ENCODE results near the gene SLCO4A1.

Gene SLCO4A1

DNA sequence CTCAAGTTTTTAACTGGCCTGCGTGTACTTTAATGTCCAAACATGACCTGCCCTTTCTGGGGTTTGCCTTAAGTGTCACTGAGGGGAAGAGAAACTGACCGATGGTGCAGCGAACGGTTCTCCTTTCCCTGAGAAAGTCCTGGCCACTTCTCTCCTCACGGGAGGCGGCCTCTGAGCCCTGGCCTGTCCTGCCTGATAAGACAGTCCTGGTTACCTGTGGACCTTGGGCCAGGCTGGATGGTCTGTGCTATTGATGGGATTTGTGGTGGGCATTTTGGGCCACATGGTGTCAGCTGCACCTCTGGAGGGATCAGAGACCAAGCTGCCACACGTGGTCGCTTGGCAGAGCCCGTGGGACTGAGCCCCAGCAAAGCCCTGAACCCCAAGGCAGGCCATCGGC lies 54.7 kb downstream of the SLCO4A1 start:
- in situ Hi-C loops (cut with MboI; ENCODE audit: low sequenced_read_pairs) = no loop called here

- in situ Hi-C loops (cut with MboI; ENCODE audit: low sequenced_read_pairs) = no loop called here
These were observed 55.2 kb downstream of the SLCO4A1 start for GRCh38 chr20:62697468-62697912.

DNA sequence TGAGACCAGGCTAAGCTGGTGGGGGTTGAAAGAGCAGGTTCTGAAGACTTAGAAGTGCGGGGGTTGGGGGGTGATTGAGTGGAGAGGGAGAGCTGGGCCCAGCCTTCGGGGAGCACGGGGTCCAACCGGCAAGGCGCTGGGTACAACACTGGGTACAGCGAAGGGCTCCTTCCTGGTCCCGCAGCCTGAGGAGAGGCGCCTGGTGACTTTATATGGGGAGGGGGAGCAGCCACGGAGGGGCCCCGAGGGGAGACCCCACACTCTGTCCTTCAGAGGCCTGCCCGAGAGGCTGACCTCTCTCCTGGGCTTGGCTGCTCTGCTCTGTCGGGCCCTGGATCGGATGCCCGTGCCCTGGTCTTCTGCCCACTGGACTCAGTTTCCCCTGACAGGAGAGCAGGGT lies 55.9 kb downstream of the SLCO4A1 start:
- in situ Hi-C loops (cut with MboI; ENCODE audit: low sequenced_read_pairs) = no loop called here

DNA sequence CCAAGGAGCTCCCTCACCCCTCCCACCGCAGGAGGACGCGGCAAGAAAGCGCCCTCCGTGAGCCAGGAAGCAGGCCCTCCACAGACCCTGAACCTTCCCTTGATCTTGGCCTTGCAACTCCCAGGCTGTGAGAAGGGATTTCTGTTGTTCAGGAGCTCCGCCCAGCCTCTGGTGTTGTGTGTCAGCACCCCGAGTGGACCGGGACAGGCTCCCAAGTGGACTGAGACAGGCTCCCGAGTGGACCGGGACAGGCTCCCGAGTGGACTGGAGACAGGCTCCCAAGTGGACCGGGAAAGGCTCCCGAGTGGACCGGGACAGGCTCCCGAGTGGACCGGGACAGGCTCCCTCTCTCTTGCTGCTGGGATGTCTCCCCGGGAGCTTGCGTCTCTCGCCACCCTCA lies 57.0 kb downstream of the SLCO4A1 start:
- in situ Hi-C loops (cut with MboI; ENCODE audit: low sequenced_read_pairs) = no loop called here

DNA sequence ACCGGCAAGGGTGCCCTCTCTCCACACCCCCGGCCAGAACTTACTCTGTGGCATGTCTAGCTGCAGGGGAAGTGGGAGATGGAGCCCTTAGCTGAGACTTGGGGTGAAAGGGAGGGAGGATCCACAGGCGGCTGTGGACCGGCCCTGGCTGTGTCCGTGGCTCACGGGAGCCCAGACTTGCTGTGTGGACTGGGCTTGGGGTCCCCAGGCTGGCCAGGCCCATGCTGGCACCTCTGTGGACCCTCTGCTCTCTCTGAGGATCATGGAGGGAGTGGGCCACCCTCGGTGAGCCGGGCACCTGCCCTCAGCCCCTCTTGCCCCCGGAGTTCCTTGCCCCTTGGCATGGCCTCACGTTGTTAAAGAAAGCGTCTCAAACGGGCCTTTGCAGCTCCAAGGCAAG lies 57.4 kb downstream of the SLCO4A1 start:
- in situ Hi-C loops (cut with MboI; ENCODE audit: low sequenced_read_pairs) = no loop called here

- in situ Hi-C loops (cut with MboI; ENCODE audit: low sequenced_read_pairs) = no loop called here
These were observed 58.1 kb downstream of the SLCO4A1 start for GRCh38 chr20:62700261-62700930.

DNA sequence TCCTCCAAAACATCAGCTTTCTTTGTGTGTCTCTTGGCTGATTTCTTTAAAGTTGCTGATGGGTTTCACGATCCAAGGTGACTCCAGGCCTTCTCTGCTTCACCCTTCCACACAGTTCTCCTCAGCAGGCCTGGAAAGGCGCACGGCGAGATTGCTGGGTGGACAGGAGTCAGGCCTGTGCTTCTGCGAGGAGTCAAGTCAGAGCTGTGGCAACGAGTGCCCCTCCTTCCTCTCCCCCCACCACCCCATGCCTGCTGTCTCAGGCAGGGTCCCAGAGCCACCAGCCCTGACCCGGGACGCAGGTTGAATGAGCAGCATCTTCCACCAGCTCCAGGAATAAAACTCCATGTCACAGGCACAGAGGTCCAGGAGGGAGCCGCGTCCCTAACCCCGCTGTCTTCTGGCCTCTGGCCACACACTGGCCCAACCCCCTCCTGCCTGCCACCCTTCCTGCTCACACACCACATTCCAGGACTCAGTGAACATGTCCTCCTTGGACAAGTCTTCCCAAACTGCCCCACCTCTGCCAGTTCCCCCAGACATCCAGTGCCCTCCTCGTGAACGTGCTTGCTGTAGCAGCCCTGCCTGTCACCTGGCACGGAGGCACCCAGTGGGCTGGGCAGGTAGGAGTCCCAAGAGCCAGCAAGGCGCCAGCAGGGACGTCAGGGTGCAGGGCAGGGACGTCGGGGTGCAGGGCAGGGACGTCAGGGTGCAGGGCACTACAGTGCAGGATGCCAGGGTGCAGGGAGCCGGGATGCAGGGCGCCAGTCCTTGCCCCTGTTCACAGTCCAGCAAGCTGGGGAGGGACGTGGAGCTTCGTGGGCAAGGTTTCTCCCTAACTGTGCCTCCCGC lies 59.1 kb downstream of the SLCO4A1 start:
- in situ Hi-C loops (cut with MboI; ENCODE audit: low sequenced_read_pairs) = no loop called here

GRCh38 chr20:62702013-62702300 lies 59.7 kb downstream of the SLCO4A1 start:
- in situ Hi-C loops (cut with MboI; ENCODE audit: low sequenced_read_pairs) = no loop called here

- in situ Hi-C loops (cut with MboI; ENCODE audit: low sequenced_read_pairs) = no loop called here
These were observed 60.9 kb downstream of the SLCO4A1 start for GRCh38 chr20:62702895-62703852.

DNA sequence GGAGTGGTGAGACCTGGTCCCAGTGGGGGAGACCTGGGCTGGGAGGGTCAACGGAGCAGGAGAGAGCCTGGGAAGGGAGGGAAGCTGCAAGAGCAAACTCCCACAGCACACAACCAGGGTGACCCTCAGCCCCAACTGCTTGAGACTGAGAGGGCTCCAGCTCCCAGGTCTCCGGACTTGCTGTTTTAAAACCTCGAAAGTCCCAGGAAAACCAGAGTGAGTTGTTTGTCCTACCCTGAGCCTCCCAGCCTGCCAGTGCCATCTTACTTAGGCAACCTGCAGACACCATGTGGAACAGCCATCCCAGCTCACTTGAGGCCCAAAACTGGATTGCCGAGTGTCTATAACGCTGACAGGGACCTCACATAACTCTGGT lies 61.5 kb downstream of the SLCO4A1 start:
- in situ Hi-C loops (cut with MboI; ENCODE audit: low sequenced_read_pairs) = no loop called here

DNA sequence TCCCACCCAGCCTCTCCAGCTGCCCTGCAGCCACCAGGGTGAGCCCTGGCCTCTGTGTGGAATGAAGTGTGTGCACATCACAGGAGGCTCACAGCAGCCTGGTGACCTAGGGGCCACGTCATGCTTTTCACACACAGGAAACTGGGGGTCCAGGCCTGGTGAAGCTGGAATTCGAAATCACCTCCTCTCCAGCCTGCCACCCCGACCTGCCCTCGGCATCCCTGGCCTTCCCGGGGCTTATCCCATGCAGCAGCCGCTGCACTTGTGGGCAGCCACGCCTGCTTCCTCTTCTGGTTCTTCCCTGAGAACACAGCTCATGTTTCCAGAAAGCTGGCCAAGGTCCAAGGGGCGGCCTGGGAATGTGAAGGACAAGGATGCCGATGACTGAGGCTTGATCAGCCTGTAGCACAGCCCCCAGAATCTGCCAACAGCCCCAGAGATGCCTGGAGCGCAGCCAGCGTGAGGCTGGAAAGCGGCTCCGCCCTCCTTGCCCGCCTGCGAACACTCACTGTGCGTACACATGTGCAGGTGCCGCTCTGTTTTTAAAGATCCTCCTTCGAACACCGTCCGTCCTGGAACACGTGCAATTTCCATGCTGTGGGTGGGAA lies 62.1 kb downstream of the SLCO4A1 start:
- in situ Hi-C loops (cut with MboI; ENCODE audit: low sequenced_read_pairs) = no loop called here

DNA sequence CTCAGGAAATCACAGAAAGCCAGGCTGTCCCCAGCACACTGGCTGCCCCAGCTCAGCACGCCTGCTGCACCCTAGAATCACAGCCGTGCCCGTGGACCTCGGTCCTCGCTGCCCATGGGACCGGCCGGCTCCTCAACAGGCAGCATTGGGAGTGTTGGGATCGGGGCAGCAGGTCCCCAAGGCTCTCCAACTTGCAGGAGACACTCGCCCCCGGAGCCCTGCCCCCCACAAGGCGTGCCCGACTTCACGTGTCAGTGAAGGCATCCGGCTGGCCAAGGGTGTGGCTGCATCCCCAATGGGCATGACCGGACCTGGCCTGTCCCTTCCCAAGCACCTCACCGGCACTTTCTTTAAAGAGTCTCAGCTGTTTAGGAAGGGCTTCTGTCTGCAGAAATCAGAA lies 63.3 kb downstream of the SLCO4A1 start:
- in situ Hi-C loops (cut with MboI; ENCODE audit: low sequenced_read_pairs) = no loop called here

- in situ Hi-C loops (cut with MboI; ENCODE audit: low sequenced_read_pairs) = no loop called here
These were observed 64.0 kb downstream of the SLCO4A1 start for GRCh38 chr20:62706344-62706743.

DNA sequence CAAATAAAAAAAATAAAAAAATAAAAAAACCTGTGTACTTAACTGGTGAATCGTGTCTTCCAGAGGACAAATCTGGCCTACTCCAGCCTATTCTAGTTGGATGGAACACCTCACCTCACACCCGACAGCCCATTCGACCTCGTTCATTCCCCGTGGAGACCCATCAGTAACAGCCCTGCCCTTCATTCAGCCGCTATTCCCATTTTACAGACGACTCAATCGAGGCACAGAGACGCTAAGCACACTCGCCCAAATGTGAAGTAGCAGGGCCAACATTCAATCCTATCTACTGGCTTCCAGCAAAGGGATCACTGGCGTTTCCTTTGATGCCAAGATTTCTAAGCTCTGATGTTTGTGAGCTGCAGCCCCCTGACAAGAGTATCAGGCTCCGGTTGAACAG lies 64.6 kb downstream of the SLCO4A1 start:
- in situ Hi-C loops (cut with MboI; ENCODE audit: low sequenced_read_pairs) = no loop called here

- in situ Hi-C loops (cut with MboI; ENCODE audit: low sequenced_read_pairs) = no loop called here
These were observed 65.1 kb downstream of the SLCO4A1 start for GRCh38 chr20:62707276-62707920.

DNA sequence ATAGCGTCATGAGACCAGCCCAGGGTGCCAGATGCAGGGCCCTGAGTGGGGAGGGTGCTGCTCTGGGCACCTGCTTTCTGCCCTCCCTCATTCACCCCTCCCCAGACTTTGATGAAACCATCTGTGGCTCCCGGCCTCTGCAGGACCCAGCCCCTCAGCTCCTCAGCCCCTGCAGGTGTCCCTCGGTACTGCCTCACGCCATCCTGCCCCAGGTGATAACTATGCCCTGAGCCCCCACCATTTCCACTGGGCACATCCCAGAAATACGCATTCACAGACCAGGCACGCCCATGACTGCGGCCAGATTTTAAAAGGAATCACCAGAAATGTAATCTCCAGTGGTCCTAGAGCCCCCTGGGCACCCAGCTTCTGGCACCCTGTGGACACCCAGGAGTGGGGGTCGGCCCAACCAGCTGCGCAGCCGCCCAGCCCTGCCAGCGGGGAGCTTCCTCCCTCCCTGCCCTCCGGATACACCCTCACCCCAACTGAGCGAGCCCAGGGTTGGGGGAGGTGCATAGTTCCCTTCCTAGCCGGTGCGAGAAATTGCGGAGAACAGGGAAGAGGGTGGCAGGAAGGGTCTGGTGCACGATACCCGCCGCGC lies 65.7 kb downstream of the SLCO4A1 start:
- in situ Hi-C loops (cut with MboI; ENCODE audit: low sequenced_read_pairs) = no loop called here

DNA sequence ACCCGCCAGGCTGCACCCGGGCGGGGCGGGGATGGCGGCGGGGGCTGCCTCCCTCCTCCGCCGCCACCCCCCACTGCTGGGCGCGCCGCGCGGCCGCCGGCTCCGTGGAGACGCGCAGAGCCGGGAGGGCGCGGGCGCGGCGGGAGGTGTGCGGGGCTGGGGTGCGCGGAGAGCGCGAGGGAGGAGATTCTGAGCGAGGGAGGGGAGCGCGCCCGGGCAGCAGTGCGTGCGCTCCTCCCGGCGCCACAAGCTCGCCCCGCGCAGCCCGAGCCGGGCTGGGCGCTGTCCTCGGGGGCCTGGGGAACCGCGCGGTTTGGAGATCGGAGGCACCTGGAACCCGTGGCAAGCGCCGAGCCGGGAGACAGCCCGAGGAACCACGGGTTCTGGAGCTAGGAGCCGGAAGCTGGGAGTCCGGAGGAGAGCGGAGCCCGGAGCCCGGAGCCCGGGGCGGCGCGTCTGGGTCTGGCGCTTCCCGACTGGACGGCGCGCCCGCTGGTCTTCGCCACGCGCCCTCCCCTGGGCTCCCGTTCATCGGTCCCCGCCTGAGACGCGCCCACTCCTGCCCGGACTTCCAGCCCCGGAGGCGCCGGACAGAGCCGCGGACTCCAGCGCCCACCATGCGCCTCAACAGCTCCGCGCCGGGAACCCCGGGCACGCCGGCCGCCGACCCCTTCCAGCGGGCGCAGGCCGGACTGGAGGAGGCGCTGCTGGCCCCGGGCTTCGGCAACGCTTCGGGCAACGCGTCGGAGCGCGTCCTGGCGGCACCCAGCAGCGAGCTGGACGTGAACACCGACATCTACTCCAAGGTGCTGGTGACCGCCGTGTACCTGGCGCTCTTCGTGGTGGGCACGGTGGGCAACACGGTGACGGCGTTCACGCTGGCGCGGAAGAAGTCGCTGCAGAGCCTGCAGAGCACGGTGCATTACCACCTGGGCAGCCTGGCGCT lies 66.6 kb downstream of the SLCO4A1 start, which contains the start of gene NTSR1:
NTSR1 (plus strand) TSS at position 246 of the 946 bp plus-strand sequence; CDS start at position 618, 372 bp downstream.
- in situ Hi-C loops (cut with MboI; ENCODE audit: low sequenced_read_pairs) = no loop called here

GRCh38 chr20:62709537-62709905 lies 67.2 kb downstream of the SLCO4A1 start:
- in situ Hi-C loops (cut with MboI; ENCODE audit: low sequenced_read_pairs) = no loop called here

All from HL-60/S4 (cell line).